ENCODE results near the gene TNS4. TPM values are rescaled to one million over a fixed set of nuclear protein-coding genes. Genes with fewer than 3 reads are reported as not detected.
A peak's percentile ranks its signal among the peaks of the same experiment; 100 is the strongest.
"Not testable (repeated sequence)": the region's sequence is repeated elsewhere in the genome, so short reads cannot be mapped to it uniquely, and the experiment has no call there.

The TNS4 gene, protein sequence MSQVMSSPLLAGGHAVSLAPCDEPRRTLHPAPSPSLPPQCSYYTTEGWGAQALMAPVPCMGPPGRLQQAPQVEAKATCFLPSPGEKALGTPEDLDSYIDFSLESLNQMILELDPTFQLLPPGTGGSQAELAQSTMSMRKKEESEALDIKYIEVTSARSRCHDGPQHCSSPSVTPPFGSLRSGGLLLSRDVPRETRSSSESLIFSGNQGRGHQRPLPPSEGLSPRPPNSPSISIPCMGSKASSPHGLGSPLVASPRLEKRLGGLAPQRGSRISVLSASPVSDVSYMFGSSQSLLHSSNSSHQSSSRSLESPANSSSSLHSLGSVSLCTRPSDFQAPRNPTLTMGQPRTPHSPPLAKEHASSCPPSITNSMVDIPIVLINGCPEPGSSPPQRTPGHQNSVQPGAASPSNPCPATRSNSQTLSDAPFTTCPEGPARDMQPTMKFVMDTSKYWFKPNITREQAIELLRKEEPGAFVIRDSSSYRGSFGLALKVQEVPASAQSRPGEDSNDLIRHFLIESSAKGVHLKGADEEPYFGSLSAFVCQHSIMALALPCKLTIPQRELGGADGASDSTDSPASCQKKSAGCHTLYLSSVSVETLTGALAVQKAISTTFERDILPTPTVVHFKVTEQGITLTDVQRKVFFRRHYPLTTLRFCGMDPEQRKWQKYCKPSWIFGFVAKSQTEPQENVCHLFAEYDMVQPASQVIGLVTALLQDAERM
- not detected for polyA plus RNA-seq (2013, experiment 1 of 2; ENCODE audit: insufficient read length)
- polyA plus RNA-seq (2013, experiment 2 of 2; ENCODE audit: insufficient read length) = not detected

DNA sequence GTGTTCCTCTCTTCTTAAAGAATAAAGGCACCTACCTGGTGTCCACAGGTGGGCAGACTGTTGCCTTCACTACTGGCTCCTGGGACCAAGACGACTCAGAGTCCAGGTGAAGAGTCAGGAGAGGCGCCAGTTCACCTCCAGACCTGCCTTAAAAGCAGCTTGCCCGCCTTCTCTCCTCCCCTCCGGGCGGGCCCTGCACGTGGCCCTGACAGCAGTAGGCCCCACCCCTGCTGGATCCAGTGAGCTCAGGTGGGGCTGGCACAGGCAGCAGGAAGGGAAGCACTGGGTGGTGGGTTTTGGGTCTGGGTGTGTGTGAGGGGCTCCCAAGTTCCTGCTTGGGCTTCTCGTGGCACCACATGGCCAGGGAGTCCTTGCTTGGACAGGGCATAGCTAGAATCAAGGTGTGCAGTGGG is at the start of gene TNS4:
TNS4 (minus strand) TSS at position 125 of the 413 bp plus-strand sequence. CDS start 5,198 bp downstream, outside the sequence.
- no peak for DNase-seq

DNA sequence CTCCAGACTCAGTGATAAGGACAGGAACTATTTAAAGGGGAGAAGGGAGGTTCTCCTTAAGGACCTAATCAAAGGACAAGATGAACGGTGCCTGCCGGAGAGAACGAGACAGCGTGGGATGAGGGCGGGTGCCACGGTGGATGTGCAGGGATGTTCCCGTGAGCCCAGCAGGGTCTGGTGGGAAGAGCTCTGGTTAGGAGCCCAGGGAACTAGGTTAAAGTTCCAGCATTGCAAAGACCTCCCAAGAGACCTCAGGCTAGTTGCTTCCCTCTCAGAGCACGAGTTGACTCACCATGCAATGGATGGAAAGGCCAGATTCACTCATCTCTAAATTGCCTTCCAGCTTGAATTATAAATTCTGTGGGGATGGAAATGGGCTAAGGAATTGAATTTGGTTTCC is 49.2 kb upstream of the TNS4 start:
- DNase-seq = peak; percentile 87

DNA sequence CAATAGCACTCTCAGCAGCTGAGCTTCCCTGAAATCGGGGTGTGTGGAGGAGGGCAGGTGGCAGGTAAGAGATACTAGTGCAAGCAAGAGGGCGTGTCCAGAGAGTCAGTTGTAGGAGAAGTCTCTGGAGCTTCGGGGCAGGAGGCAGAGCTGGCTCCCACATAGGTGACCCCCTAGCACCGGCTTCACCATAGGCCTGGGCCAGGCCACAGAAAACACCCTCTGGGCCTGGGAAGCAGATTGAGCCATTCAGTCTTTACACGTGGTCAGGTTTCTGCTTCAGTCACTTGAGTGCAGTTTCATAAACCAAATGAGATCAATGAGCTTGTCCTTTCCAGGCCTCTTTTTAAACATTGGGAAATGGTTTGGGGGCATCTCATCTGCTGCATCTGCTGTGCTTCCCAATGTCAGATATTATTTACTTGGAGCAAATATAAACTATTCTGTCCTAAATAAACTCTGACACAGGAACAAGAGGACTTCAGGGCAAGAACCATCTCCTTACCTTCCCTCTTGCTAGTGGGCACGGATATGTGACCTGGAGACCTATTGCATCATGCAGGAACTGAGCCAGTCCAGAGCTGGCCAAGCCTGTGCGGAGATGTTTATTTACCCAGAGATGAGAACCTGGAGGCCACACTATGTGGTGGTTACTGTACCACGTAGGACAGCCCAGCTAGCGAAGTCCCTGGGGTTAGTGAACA is 47.7 kb upstream of the TNS4 start:
- DNase-seq = peak; percentile 20

DNA sequence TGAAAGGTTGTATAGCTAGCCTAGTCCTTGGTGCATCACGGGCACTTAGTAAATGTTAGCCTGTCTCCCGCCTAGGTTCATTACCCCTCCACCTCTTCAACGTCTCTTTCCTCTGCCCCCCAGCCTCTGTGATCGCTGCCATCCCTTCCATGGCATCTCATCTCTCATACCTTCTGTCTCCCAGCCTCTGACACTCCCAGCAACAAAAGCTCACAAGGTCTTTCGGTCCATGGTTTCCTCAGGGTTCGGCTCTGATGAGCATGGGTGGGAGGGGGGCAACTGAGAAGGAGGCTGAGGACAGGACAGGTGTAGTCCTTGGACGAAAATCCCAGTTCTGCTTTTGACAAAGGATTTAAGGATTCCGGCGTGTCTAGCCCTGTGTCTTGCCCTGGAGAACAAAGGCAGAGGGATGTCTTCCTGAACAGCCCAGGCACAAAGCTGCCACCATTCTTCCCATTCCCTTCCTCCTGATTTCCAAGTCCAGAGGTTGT is 47.1 kb upstream of the TNS4 start:
- no peak for DNase-seq

DNA sequence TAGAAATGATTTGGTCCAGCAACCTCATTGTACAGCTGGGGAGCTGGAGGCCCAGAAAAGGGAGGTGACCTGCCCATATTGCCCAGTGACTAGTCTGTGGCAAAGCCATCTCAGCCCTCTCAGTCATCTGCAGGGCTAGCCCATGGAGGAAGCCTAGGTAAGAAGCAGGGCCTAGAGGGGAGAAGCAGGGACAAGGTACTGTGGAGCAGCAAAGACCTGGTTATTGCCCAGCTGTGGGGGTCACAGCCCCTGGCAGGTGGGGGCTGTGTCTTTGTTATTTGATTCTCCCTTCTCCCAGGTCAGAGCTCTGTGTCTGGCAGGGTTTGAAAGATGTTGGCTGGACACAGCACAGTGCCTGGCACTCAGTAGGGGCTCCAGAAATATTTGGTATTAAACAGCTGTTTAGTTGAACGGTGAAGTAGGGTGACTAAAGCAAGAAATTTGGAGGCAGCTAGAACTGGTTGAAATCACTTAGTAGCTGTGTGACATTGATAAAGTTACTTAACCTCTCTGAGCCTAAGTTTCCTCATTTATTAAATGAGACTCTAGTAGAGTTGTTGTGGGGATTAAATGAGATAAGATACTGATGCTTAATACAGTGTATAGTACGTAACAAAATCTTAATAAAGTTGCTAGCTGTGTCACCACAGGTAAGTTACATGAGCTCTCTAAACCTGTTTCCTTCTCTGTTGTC is 46.5 kb upstream of the TNS4 start:
- DNase-seq = no peak

DNA sequence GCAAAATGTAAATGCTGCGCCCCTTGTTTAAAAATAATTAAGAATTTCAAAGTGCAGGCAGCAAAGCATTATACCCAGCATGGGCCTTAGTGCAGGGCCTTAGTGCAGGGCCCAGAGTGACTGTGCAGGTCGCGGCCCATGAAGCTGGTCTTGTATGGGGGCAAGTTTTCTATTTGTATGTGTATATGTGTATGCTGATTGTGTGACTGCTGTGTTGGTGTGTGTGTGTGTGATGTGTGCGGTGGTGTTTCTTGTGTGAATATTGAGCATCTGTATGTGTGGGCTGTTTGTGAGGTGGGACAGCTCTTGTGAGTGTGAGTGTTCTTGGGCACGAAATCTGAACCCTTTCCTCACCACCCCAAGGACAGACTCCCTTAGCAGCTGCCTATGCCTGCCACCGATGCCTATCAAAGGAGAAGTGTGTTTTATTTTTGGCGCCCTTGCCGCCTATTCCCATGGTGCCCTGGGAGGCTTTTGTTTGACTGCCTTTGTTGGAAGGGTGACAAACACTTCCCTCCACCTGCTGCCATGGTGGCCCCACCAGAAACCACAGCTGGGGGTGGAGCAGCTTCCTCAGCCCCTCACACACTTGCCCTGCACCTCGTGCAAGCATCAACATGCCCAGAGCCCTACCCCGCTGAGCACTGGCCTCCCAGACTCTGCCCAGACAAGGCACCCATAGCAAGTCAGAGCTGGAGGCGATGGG is 45.8 kb upstream of the TNS4 start:
- no peak for DNase-seq

DNA sequence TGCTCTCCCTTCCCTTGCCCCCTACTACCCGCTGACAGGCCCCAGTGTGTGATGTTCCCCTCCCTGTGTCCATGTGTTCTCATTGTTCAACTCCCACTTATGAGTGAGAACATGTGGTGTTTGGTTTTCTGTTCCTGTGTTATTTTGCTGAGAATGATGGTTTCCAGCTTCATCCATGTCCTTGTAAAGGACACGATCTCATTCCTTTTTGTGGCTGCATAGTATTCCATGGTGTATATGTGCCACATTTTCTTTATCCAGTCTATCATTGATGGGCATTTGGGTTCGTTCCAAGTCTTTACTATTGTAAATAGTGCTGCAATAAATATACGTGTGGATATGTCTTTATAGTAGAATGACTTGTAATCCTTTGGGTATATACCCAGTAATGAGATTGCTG is 45.1 kb upstream of the TNS4 start:
- DNase-seq = not testable (repeated sequence)

DNA sequence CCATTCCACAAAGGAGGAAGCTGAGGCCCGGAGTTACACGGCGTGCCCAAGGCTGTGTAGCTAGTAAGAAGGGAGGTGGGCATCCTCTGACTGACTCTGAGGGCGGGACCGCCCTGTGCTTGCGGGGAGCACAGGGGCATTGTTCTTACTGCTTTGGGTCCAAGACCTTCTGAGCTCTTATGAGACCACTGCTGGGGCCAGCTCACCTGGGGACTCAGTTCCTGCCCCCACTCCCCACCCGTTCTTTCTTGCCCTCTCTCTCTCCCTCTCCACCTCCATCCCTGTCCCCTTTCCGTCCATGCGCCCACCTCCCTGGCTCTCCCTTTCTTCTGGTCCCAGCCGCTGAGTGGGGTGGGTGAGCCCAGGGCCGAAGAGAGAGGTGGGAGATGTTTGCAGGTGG is 44.2 kb upstream of the TNS4 start:
- DNase-seq = no peak

DNA sequence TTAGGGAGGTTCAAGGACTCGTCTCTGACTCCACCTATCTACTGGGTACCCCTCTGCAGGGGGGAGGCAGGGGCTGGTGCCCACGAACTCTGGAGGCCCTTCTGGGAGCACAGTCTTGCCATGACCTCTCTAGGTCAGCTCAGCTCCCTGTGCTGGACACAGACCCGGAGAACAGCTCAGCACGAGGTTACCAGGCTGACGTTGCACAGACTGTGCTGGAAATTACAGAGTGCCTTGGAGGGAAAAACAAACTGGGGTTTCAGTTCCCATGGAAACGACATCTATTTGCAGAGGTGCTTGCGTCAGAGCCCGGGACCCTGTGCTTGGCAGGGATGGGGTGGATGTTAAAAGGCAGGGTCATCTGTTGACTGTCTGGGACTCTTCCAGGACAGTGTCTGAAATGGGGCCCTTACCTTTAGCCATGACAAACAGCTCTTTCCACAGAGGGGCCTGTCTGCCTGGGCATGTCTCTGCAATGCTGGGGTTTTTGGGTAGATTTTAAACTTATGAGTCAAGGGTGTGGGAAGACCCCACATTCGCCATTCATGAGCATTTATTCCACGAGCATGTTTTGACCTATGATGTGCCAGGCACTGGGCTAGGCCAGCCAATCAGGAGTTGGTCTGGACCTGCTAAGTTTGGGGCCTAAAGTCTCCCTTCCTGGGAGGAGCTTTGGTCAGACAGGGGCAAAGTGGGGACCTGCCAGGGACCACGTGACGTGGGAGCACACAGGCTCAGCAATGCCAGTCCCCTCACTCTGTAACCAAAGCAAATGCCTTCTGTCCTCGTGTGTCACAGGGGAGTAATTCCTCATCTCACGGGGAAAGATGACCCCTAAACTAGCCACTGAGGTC is 41.4 kb upstream of the TNS4 start:
- peak; percentile 86 for DNase-seq

DNA sequence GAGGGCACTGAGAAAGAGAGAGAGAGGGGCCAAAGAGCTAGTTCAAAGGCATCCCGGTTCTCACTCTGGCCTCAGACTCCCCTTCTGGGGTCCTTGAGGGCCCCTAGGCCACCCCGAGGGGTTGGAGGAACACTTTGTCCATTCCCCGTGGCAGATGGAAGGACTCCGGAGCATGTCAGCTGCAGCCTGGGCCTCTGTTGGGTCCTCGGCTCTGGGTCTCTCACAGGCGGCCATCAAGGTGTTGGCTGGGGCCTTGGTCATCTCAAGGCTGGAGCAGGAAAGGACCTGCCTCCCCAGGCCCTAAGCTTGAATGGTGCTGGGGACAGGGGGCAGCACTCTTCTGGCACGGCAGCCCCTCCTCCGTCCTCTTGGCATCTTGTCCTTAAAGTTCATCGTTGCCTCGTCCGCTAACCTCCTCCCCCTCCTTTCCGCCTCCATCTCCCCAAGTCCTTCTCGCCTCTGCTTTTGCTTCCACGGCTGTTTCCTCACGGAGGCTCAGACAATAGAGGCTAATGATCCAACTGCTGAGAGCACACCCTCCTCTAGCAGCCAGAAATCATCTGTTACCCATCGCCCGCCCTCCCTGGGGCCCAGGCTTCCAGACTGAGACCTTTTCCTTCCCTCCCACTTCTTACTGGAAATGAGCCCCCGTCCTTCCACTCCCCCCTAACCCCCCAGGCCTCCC is 40.6 kb upstream of the TNS4 start:
- peak; percentile 59 for DNase-seq

DNA sequence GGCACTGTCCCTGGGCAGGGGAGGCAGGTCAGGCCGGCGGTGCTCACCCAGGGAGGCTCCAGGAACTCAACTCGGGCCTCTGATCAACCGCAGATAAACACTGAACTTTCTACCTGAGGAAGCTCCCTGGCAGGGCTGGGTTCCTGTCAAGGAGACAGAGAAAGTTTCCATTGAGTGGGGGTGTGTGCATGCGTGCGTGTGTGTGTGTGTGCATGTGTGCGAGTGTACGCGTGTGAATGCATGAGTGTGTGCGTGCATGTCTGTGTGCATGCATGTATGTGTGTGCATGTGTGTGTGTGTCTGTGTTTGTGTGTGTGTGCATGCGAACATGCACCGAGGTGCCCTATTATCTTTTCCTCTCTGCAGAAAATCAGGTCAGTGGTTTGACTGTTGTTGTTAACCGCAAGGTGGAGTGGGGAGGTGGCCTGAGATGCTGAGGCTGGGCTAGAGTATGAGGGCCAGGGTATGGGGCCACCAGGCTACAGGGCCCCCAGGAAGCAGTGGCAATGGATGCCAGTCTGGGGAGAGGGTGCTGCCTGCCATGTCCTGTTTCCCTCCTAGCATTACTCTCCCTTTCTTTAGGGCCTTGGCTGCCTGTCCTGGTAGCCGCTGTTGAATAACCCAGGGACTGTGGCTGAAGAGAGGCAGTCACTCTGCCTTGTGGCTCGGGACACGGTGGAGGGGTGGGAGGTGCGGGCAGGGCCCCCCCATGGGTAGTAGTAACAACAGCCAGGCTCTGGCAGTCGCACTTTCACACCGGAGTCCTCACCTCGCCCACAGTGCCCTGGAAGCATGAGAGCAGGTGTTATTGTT is 39.8 kb upstream of the TNS4 start:
- no peak for DNase-seq

DNA sequence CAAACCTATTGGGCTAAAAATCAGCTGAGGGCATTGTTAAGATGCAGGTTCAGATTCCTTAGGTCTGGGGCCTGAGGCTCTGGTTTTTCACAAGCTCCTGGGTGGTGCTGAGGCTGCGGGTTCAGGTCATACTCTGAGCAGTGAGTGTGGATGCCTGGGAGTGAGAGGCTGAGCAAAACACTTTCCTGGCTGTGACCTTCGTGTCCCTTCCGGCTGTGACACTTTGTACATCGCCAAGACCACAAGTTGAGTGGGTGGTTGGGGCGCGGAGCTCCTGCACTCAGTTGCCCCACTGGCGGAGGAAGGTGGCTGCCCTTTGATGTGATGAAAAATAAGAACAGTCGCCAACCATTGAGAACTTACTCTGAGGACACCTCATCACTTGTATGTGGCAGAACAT is 39.0 kb upstream of the TNS4 start:
- DNase-seq = no peak

DNA sequence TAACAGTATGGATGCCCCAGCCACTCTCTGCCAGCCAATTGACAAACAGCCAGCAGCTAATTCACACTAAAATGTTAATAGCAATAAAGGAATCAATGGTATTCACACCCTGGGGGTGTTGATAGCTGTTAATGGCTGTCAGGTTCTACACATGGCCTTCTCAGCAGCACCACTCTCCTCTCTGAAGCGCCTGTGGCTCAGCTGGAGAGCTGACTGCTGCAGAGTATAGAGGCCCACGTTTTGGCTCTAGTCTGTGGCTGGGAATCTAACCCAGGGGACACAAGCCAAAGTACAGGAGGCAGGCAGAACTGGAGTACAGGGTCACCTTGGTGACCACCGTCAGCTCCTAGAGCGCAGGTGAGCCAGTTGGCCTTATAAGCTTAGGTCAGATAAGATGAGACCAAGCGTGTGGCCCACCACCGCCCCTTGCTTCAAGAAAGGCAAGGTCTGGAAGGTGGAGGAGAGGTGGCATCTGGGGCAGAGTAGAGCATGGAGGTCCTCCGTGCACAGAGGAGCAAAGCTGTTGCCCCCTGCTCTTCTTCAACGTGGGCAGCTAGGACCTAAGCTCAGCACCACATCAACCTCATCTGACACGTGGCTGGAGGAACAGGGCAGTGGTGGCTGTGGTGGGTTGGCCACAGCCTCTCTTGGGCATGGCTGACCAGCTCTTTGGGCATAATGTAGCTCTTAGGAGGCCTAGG is 38.4 kb upstream of the TNS4 start:
- DNase-seq = no peak

DNA sequence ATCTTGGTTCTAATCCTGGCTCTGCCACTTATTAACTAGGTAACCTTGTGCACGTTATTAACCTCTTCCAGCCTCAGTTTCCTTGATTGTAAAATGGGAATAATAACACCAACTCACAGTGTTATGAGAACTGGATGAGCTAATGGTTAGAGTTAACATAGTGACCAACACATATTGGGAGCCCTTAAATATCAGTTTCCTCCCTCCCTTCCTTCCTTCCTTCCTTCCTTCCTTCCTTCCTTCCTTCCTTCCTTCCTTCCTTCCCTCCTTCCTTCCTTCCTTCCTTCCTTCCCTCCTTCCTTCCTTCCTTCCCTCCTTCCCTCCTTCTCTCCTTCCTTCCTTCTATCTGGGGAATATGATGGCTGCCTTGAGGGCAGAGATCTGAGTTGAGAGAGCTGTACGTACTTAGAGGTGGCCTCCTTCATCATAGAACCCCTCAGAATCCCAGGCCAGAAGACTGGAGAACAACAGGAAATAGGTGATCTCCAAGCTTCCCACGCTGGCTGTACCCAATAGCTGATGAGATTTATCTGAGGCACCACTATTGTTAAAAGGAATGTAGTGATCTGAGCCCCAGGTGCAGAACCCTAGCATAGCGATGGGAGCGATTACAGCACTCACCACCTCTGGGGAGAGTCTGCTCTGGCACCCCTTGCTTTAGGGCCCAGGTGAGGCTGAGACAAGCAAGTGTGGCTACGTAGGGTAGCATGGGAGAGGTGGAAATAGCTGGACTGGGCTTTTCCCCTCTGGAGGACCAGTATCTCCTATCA is 37.7 kb upstream of the TNS4 start:
- DNase-seq = no peak

DNA sequence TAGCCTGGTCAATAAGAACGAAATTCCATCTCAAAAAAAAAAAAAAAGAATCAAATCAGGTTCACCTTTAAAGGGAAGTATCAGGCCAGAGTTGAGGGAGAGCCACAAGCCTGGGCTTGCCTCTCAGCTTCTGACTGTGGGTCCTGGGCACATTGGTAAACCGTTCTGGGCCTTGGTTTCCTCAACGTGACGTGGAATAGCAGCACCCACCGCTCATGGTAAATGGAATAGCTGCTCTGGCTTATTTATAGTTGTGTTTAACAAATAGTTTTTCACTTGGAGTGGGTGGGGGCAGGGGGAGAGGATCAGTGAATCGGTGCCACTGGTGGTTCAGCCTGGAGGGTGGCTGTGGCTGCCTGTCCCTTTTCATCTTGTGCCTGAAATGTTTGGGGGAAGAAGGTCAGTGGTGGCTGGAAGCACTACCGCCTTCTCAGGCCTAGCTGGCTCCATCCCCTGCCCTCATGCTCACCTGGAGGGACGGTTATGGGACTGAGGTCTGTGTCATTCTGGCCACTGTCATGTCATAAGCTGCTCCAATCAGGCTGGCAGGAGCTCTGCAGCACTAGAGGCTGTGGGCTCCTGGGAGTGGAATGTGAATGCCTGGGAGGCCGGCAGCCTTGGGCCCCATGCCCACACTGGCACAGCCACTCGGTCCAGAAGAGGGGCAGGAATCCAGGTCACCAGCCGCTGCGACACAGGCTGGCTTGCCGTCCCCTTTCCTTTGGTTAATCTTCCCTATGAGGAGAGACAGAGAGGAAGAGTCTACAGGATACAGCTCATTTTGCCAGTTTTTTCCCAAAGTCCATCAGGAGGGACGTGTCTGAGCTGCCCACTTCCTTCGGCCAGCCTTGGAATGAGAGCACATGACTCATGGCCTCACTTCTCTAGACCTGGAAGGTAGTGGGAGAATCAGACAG is 36.9 kb upstream of the TNS4 start:
- DNase-seq = no peak

Data from fibroblast of skin of abdomen (primary cell).